Esophagus muscularis mucosa (tissue), 4 donors: Measurements from ENCODE around the gene C1orf159. TPM values are rescaled to one million over a fixed set of nuclear protein-coding genes. Genes with fewer than 3 reads are reported as not detected.
"Not testable (repeated sequence)": the region's sequence is repeated elsewhere in the genome, so short reads cannot be mapped to it uniquely, and the experiment has no call there.

Source experiments
- DNase-seq: peaks from one replicate; pipeline ENCODE4 v3.0.0-alpha.2; 2017; ENCODE audit errors: extremely low spot score
- H3K27ac ChIP-seq, 4 donors: fragments of 200-600 bp; sonication (generic); replicated peaks in 1 of 4; 1 replicate in 3 of 4; 2 replicates in 1 of 4; pipeline ENCODE4 v1.5.1; 2016 to 2019; ENCODE audit warnings: mild to moderate bottlenecking in 1 of 4
- H3K27me3 ChIP-seq, 4 donors: fragments of 200-600 bp; sonication (generic); one replicate each; pipeline versions ENCODE4 v1.5.1 to v1.6.0; 2016 to 2019
- H3K36me3 ChIP-seq, 4 donors: fragments of 200-600 bp; sonication (generic); one replicate each; pipeline ENCODE4 v1.5.1; 2016 to 2019
- H3K4me1 ChIP-seq, 4 donors: fragments of 200-600 bp; sonication (generic); one replicate each; pipeline ENCODE4 v1.5.1; 2016 to 2019
- H3K4me3 ChIP-seq, 4 donors: fragments of 200-600 bp; sonication (generic); 1 replicate in 2 of 4; 2 replicates in 2 of 4; pipeline ENCODE4 v1.5.1; 2016 to 2019; ENCODE audit warnings: mild to moderate bottlenecking in 4 of 4, moderate library complexity in 1 of 4
- H3K9me3 ChIP-seq, 4 donors: fragments of 200-600 bp; sonication (generic); 1 replicate in 3 of 4; 2 replicates in 1 of 4; pipeline ENCODE4 v1.5.1; 2016 to 2019
- CTCF ChIP-seq, 3 experiments: fragments of 200-600 bp in 2 of 3; fragments of 450-650 bp in 1 of 3; sonication (generic) in 2 of 3; IDR thresholded peaks; one replicate each; pipeline ENCODE4 v1.5.1; 2017 to 2019; ENCODE audit warnings: antibody characterized with exemption in 3 of 3, mild to moderate bottlenecking in 2 of 3, moderate library complexity in 1 of 3
- EP300 ChIP-seq: sonication (generic); formaldehyde crosslinking; IDR thresholded peaks from one replicate; pipeline ENCODE4 v1.6.1; 2017; ENCODE audit warnings: antibody characterized with exemption
- POLR2A ChIP-seq: fragments of 450-650 bp; IDR thresholded peaks from one replicate; pipeline ENCODE4 v1.6.1; 2017; ENCODE audit warnings: antibody characterized with exemption, moderate library complexity, mild to moderate bottlenecking, low read depth
- POLR2AphosphoS5 ChIP-seq, 2 donors: sonication (generic); formaldehyde crosslinking; IDR thresholded peaks; one replicate each; pipeline ENCODE4 v1.6.1; 2017; ENCODE audit warnings: antibody characterized with exemption in 2 of 2
- WGBS: methylation state at CpG from one replicate; pipeline ENCODE4 v1.1.5; 2018; 5-methylcytosine and 5-hydroxymethylcytosine counted together
- intact Hi-C: fragments of 100-400 bp; cut with DNase I; formaldehyde crosslinking; loops from one replicate; pipeline ENCODE4 v1.15.1; 2023
- total RNA-seq, 4 donors: library from RNA; depleted of rRNA; stranded (reverse); fragments of >200 nt; gene quantifications; one replicate each; pipeline versions ENCODE4 v1.1.0 to v1.2.1, GENCODE V29; 2016

C1orf159 gene
- total RNA-seq, 4 donors from 2014 or later: 4.2 to 11.9 (median 8.5) TPM

GRCh38 chr1:1058088-1058905 lies 57.6 kb downstream of the C1orf159 start:
- 18% methylated on average over 24 of the region's 24 CpGs for WGBS
- Histone ChIP-seq H3K4me1 (peaks cover 17 to 40% (median 31%) of the 10 kb centered on the region in 4 donors), H3K4me3 (peak overlapping the region; percentile 54 to 74 (median 62)), H3K27ac (no peak overlapping the region), H3K36me3 (peaks cover 0 to 22% (median 14%) of the 10 kb centered on the region in 4 donors), H3K27me3 (peaks cover 0 to 70% (median 27%) of the 10 kb centered on the region in 4 donors), H3K9me3 (no peaks in the 10 kb centered on the region)
- DNase-seq: no peak
- intact Hi-C loops: no loop called here
- no peak for TF ChIP-seq CTCF (IDR thresholded peaks at IDR 0.05)
- TF ChIP-seq EP300: no peak
- TF ChIP-seq POLR2A: no peak
- TF ChIP-seq POLR2AphosphoS5 (IDR thresholded peaks at IDR 0.05): no peak

GRCh38 chr1:1057769-1058087 lies 58.2 kb downstream of the C1orf159 start:
- H3K4me3 ChIP-seq, intact Hi-C loops, H3K27ac ChIP-seq, H3K9me3 ChIP-seq, DNase-seq: not testable (repeated sequence)
- H3K4me1 ChIP-seq: peaks cover 17 to 35% (median 30%) of the 10 kb centered on the region in 4 donors
- 80% methylated on average over 14 of the region's 15 CpGs for WGBS
- peaks cover 0 to 64% (median 27%) of the 10 kb centered on the region in 4 donors for H3K27me3 ChIP-seq
- H3K36me3 ChIP-seq: peaks cover 0 to 28% (median 16%) of the 10 kb centered on the region in 4 donors

- no peaks in the 10 kb centered on the region for H3K9me3 ChIP-seq
- 87% methylated on average over 44 of the region's 50 CpGs for WGBS
These were observed 59.8 kb downstream of the C1orf159 start for GRCh38 chr1:1055841-1056736.

GRCh38 chr1:1054971-1055370 lies 60.9 kb downstream of the C1orf159 start:
- no peak for DNase-seq
- Histone ChIP-seq H3K36me3 (peaks cover 0 to 53% (median 33%) of the 10 kb centered on the region in 4 donors), H3K27me3 (peaks cover 0 to 37% (median 12%) of the 10 kb centered on the region in 4 donors), H3K27ac (no peak overlapping the region), H3K4me3 (no peak overlapping the region), H3K9me3 (no peaks in the 10 kb centered on the region), H3K4me1 (peaks cover 14 to 20% (median 19%) of the 10 kb centered on the region in 4 donors)
- WGBS: 78% methylated on average over 12 of the region's 23 CpGs
- intact Hi-C loops: no loop called here
- TF ChIP-seq CTCF (IDR thresholded peaks at IDR 0.05): no peak
- no peak for TF ChIP-seq EP300

More at GRCh38 chr1:1055841-1056736, 59.8 kb downstream of the C1orf159 start:
- Histone ChIP-seq H3K4me3 (no peak overlapping the region), H3K27ac (no peak overlapping the region), H3K4me1 (peaks cover 17 to 27% (median 24%) of the 10 kb centered on the region in 4 donors), H3K27me3 (peaks cover 0 to 48% (median 22%) of the 10 kb centered on the region in 4 donors), H3K36me3 (peaks cover 0 to 42% (median 23%) of the 10 kb centered on the region in 4 donors)
- intact Hi-C loops: no loop called here
- DNase-seq: no peak
- TF ChIP-seq POLR2AphosphoS5 (IDR thresholded peaks at IDR 0.05) (no peak), POLR2A (no peak), CTCF (IDR thresholded peaks at IDR 0.05) (no peak), EP300 (no peak)

GRCh38 chr1:1054099-1054700 lies 61.7 kb downstream of the C1orf159 start:
- 90% methylated on average over 7 of the region's 18 CpGs for whole genome bisulfite sequencing
- no peak overlapping the region for H3K4me3 ChIP-seq
- intact Hi-C loops: no loop called here
- H3K36me3 ChIP-seq: peaks cover 0 to 61% (median 41%) of the 10 kb centered on the region in 4 donors
- peaks cover 6 to 13% (median 11%) of the 10 kb centered on the region in 4 donors for H3K4me1 ChIP-seq
- H3K9me3 ChIP-seq: no peaks in the 10 kb centered on the region
- no peak for DNase-seq
- H3K27ac ChIP-seq: no peak overlapping the region
- H3K27me3 ChIP-seq: peaks cover 0 to 29% (median 8%) of the 10 kb centered on the region in 4 donors
- no peak for TF ChIP-seq POLR2A
- no peak for TF ChIP-seq POLR2AphosphoS5 (IDR thresholded peaks at IDR 0.05)
- no peak for TF ChIP-seq CTCF (IDR thresholded peaks at IDR 0.05)
- no peak for TF ChIP-seq EP300
